Measurements from ENCODE around the gene LRCH2. TPM values are rescaled to one million over a fixed set of nuclear protein-coding genes. Genes with fewer than 3 reads are reported as not detected.

The LRCH2 gene
- total and polyA plus RNA-seq, 4 experiments from 2014 or later: not detected

- Mint-ChIP-seq H3K36me3 (no peaks in the 10 kb centered on the region), H3K27me3 (no peaks in the 10 kb centered on the region), H3K9me3 (no peaks in the 10 kb centered on the region), H3K4me1 (no peaks in the 10 kb centered on the region), H3K4me3 (no peak overlapping the region), H3K27ac (no peak overlapping the region)
- Histone ChIP-seq H3K27me3 (ENCODE audit: insufficient read depth, low read length) (no peaks in the 10 kb centered on the region), H3K27ac (ENCODE audit: low read depth, low read length) (no peak overlapping the region), H3K4me3 (ENCODE audit: low read length in 2 of 2) (no peak overlapping the region), H3K36me3 (ENCODE audit: insufficient read depth, low read length) (no peaks in the 10 kb centered on the region), H3K4me1 (ENCODE audit: insufficient read depth, low read length) (no peaks in the 10 kb centered on the region), H3K9me3 (ENCODE audit: control insufficient read depth in 1 of 2, low read length in 2 of 2) (no peaks in the 10 kb centered on the region)
- DNase-seq: no peak
- POLR2A ChIA-PET (ENCODE audit: partially characterized antibody): no interaction called here
- intact Hi-C loops (cut with micrococcal nuclease): no loop called here
- CTCF ChIA-PET (ENCODE audit: partially characterized antibody): no interaction called here
These were observed 26.4 kb upstream of the LRCH2 start for GRCh38 chrX:115260330-115260729.

GRCh38 chrX:115259238-115259875, 25.5 kb upstream of the LRCH2 start:
- H3K9me3 ChIP-seq (ENCODE audit: control insufficient read depth in 1 of 2, low read length in 2 of 2): no peaks in the 10 kb centered on the region
- no peaks in the 10 kb centered on the region for H3K36me3 ChIP-seq (ENCODE audit: insufficient read depth, low read length)
- no peak for DNase-seq
- no peaks in the 10 kb centered on the region for H3K4me1 Mint-ChIP-seq
- no peaks in the 10 kb centered on the region for H3K27me3 ChIP-seq (ENCODE audit: insufficient read depth, low read length)
- no peak overlapping the region for H3K4me3 Mint-ChIP-seq
- H3K27ac ChIP-seq (ENCODE audit: low read depth, low read length): no peak overlapping the region
- CTCF ChIA-PET (ENCODE audit: partially characterized antibody): no interaction called here
- H3K4me1 ChIP-seq (ENCODE audit: insufficient read depth, low read length): no peaks in the 10 kb centered on the region
- intact Hi-C loops (cut with micrococcal nuclease): no loop called here
- H3K36me3 Mint-ChIP-seq: no peaks in the 10 kb centered on the region
- H3K27me3 Mint-ChIP-seq: no peaks in the 10 kb centered on the region
- POLR2A ChIA-PET (ENCODE audit: partially characterized antibody): no interaction called here
- H3K27ac Mint-ChIP-seq: no peak overlapping the region
- H3K9me3 Mint-ChIP-seq: no peaks in the 10 kb centered on the region
- no peak overlapping the region for H3K4me3 ChIP-seq (ENCODE audit: low read length in 2 of 2)

- no peaks in the 10 kb centered on the region for H3K27me3 Mint-ChIP-seq
- Histone ChIP-seq H3K9me3 (ENCODE audit: control insufficient read depth in 1 of 2, low read length in 2 of 2) (no peaks in the 10 kb centered on the region), H3K4me3 (ENCODE audit: low read length in 2 of 2) (no peak overlapping the region), H3K4me1 (ENCODE audit: insufficient read depth, low read length) (no peaks in the 10 kb centered on the region), H3K27ac (ENCODE audit: low read depth, low read length) (no peak overlapping the region), H3K36me3 (ENCODE audit: insufficient read depth, low read length) (no peaks in the 10 kb centered on the region), H3K27me3 (ENCODE audit: insufficient read depth, low read length) (no peaks in the 10 kb centered on the region)
- intact Hi-C loops (cut with micrococcal nuclease): no loop called here
- no peaks in the 10 kb centered on the region for H3K4me1 Mint-ChIP-seq
- H3K27ac Mint-ChIP-seq: no peak overlapping the region
- H3K36me3 Mint-ChIP-seq: no peaks in the 10 kb centered on the region
- no peak for DNase-seq
- no peaks in the 10 kb centered on the region for H3K9me3 Mint-ChIP-seq
- ChIA-PET POLR2A (ENCODE audit: partially characterized antibody) (no interaction called here), CTCF (ENCODE audit: partially characterized antibody) (no interaction called here)
- H3K4me3 Mint-ChIP-seq: no peak overlapping the region
These were observed 23.8 kb upstream of the LRCH2 start for GRCh38 chrX:115257711-115258110.

GRCh38 chrX:115255003-115255402, 21.1 kb upstream of the LRCH2 start:
- H3K4me3 ChIP-seq (ENCODE audit: low read length in 2 of 2): no peak overlapping the region
- Mint-ChIP-seq H3K27ac (no peak overlapping the region), H3K4me3 (no peak overlapping the region), H3K4me1 (no peaks in the 10 kb centered on the region), H3K36me3 (no peaks in the 10 kb centered on the region), H3K9me3 (no peaks in the 10 kb centered on the region), H3K27me3 (no peaks in the 10 kb centered on the region)
- ChIA-PET CTCF (ENCODE audit: partially characterized antibody) (no interaction called here), POLR2A (ENCODE audit: partially characterized antibody) (no interaction called here)
- H3K36me3 ChIP-seq (ENCODE audit: insufficient read depth, low read length): no peaks in the 10 kb centered on the region
- intact Hi-C loops (cut with micrococcal nuclease): no loop called here
- no peaks in the 10 kb centered on the region for H3K9me3 ChIP-seq (ENCODE audit: control insufficient read depth in 1 of 2, low read length in 2 of 2)
- no peak for DNase-seq
- H3K27ac ChIP-seq (ENCODE audit: low read depth, low read length): no peak overlapping the region
- no peaks in the 10 kb centered on the region for H3K4me1 ChIP-seq (ENCODE audit: insufficient read depth, low read length)
- H3K27me3 ChIP-seq (ENCODE audit: insufficient read depth, low read length): no peaks in the 10 kb centered on the region

GRCh38 chrX:115251458-115252233, 17.8 kb upstream of the LRCH2 start:
- Histone ChIP-seq H3K27me3 (ENCODE audit: insufficient read depth, low read length) (no peaks in the 10 kb centered on the region), H3K27ac (ENCODE audit: low read depth, low read length) (no peak overlapping the region), H3K4me3 (ENCODE audit: low read length in 2 of 2) (no peak overlapping the region), H3K9me3 (ENCODE audit: control insufficient read depth in 1 of 2, low read length in 2 of 2) (no peaks in the 10 kb centered on the region), H3K4me1 (ENCODE audit: insufficient read depth, low read length) (no peaks in the 10 kb centered on the region), H3K36me3 (ENCODE audit: insufficient read depth, low read length) (no peaks in the 10 kb centered on the region)
- Mint-ChIP-seq H3K27me3 (no peaks in the 10 kb centered on the region), H3K27ac (no peak overlapping the region), H3K9me3 (peaks cover 0 to 2% (median 0%) of the 10 kb centered on the region in 8 donors), H3K4me3 (no peak overlapping the region), H3K4me1 (no peaks in the 10 kb centered on the region), H3K36me3 (no peaks in the 10 kb centered on the region)
- ChIA-PET POLR2A (ENCODE audit: partially characterized antibody) (no interaction called here), CTCF (ENCODE audit: partially characterized antibody) (no interaction called here)
- intact Hi-C loops (cut with micrococcal nuclease): no loop called here
- no peak for DNase-seq

GRCh38 chrX:115237056-115237455, 3.2 kb upstream of the LRCH2 start:
- intact Hi-C loops (cut with micrococcal nuclease): no loop called here
- H3K4me3 Mint-ChIP-seq: no peak overlapping the region
- CTCF ChIA-PET (ENCODE audit: partially characterized antibody): no interaction called here

GRCh38 chrX:115236560-115236959, 2.7 kb upstream of the LRCH2 start:
- Mint-ChIP-seq H3K4me1 (peaks cover 0 to 7% (median 3%) of the 10 kb centered on the region in 4 donors), H3K27me3 (peaks cover 4% of the 10 kb centered on the region in 2 donors), H3K36me3 (no peaks in the 10 kb centered on the region), H3K4me3 (no peak overlapping the region), H3K27ac (no peak overlapping the region), H3K9me3 (peaks cover 0 to 3% (median 0%) of the 10 kb centered on the region in 8 donors)
- Histone ChIP-seq H3K4me3 (ENCODE audit: low read length in 2 of 2) (no peak overlapping the region), H3K27ac (ENCODE audit: low read depth, low read length) (no peak overlapping the region), H3K36me3 (ENCODE audit: insufficient read depth, low read length) (no peaks in the 10 kb centered on the region), H3K9me3 (ENCODE audit: control insufficient read depth in 1 of 2, low read length in 2 of 2) (no peaks in the 10 kb centered on the region), H3K27me3 (ENCODE audit: insufficient read depth, low read length) (no peaks in the 10 kb centered on the region), H3K4me1 (ENCODE audit: insufficient read depth, low read length) (no peaks in the 10 kb centered on the region)
- ChIA-PET POLR2A (ENCODE audit: partially characterized antibody) (no interaction called here), CTCF (ENCODE audit: partially characterized antibody) (no interaction called here)
- DNase-seq: no peak
- intact Hi-C loops (cut with micrococcal nuclease): no loop called here

More at GRCh38 chrX:115237056-115237455, 3.2 kb upstream of the LRCH2 start:
- Mint-ChIP-seq H3K27ac (no peak overlapping the region), H3K27me3 (peaks cover 4% of the 10 kb centered on the region in 2 donors), H3K9me3 (peaks cover 0 to 3% (median 0%) of the 10 kb centered on the region in 8 donors), H3K36me3 (no peaks in the 10 kb centered on the region), H3K4me1 (peaks cover 0 to 7% (median 3%) of the 10 kb centered on the region in 4 donors)
- Histone ChIP-seq H3K9me3 (ENCODE audit: control insufficient read depth in 1 of 2, low read length in 2 of 2) (no peaks in the 10 kb centered on the region), H3K4me1 (ENCODE audit: insufficient read depth, low read length) (no peaks in the 10 kb centered on the region), H3K4me3 (ENCODE audit: low read length in 2 of 2) (no peak overlapping the region), H3K27ac (ENCODE audit: low read depth, low read length) (no peak overlapping the region), H3K36me3 (ENCODE audit: insufficient read depth, low read length) (no peaks in the 10 kb centered on the region), H3K27me3 (ENCODE audit: insufficient read depth, low read length) (no peaks in the 10 kb centered on the region)
- POLR2A ChIA-PET (ENCODE audit: partially characterized antibody): no interaction called here
- DNase-seq: no peak

Measured in CD4-positive, alpha-beta memory T cell (primary cell).